Tibial artery (tissue), 4 donors: ENCODE measurements around the gene CD96.

Experiments used
- DNase-seq, 2 donors: peaks; one replicate each; pipeline ENCODE4 v3.0.0-alpha.2; 2019
- H3K27ac ChIP-seq, 2 donors: fragments of 200-600 bp; sonication (generic) in 1 of 2; 1 replicate in 1 of 2; 2 replicates in 1 of 2; pipeline ENCODE4 v1.5.1; 2018 to 2019; ENCODE audit warnings: mild to moderate bottlenecking in 1 of 2
- H3K27me3 ChIP-seq, 2 donors: fragments of 200-600 bp; sonication (generic) in 1 of 2; one replicate each; pipeline versions ENCODE4 v1.5.1 to v1.6.0; 2016 to 2019
- H3K36me3 ChIP-seq, 3 donors: fragments of 200-600 bp; sonication (generic) in 2 of 3; one replicate each; pipeline ENCODE4 v1.5.1; 2016 to 2019; ENCODE audit warnings: mild to moderate bottlenecking in 2 of 3
- H3K4me1 ChIP-seq, 4 donors: fragments of 200-600 bp; sonication (generic) in 2 of 4; 1 replicate in 3 of 4; 2 replicates in 1 of 4; pipeline ENCODE4 v1.5.1; 2016 to 2019
- H3K4me3 ChIP-seq, 2 donors: fragments of 200-600 bp; sonication (generic) in 1 of 2; 1 replicate in 1 of 2; 2 replicates in 1 of 2; pipeline ENCODE4 v1.5.1; 2018 to 2019; ENCODE audit warnings: mild to moderate bottlenecking in 2 of 2
- H3K9me3 ChIP-seq, 3 donors: fragments of 200-600 bp; sonication (generic) in 1 of 3; one replicate each; pipeline ENCODE4 v1.5.1; 2016 to 2019
- intact Hi-C: fragments of 100-400 bp; cut with DNase I; formaldehyde crosslinking; loops from one replicate; pipeline ENCODE4 v1.15.0; 2023; ENCODE audit warnings: low total_unique reads
- TF ChIP-seq, protein P1 (sequence below), 2 experiments: fragments of 200-600 bp in 1 of 2; fragments of 450-650 bp in 1 of 2; IDR thresholded peaks; one replicate each; pipeline ENCODE4 v1.5.1; 2017 to 2019; ENCODE audit warnings: antibody characterized with exemption in 2 of 2, mild to moderate bottlenecking in 1 of 2, moderate library complexity in 1 of 2

Gene CD96

DNA sequence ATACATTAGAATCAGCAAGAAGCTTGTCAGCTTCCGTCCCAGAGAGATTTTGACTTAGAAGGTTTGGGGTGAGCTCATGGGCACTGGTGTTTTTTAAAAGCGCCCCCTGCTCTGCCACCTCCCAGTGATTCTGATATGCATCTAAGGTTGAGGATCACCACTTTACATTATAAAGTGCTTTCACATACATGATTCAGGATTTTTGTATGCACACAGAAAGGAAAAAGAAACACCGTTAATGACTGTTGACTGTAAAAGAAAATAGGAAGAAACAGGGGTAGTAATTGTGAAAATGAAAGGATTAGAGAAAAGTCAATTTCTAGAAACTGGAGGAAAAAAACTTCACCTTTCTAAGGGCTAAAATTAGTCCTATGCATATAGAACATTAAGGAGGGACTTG, 158.1 kb downstream of the CD96 start:
- H3K36me3 ChIP-seq = no peaks in the 10 kb centered on the region
- H3K4me1 ChIP-seq = no peaks in the 10 kb centered on the region
- no peak for DNase-seq
- no peaks in the 10 kb centered on the region for H3K9me3 ChIP-seq
- TF ChIP-seq, protein P1, sequence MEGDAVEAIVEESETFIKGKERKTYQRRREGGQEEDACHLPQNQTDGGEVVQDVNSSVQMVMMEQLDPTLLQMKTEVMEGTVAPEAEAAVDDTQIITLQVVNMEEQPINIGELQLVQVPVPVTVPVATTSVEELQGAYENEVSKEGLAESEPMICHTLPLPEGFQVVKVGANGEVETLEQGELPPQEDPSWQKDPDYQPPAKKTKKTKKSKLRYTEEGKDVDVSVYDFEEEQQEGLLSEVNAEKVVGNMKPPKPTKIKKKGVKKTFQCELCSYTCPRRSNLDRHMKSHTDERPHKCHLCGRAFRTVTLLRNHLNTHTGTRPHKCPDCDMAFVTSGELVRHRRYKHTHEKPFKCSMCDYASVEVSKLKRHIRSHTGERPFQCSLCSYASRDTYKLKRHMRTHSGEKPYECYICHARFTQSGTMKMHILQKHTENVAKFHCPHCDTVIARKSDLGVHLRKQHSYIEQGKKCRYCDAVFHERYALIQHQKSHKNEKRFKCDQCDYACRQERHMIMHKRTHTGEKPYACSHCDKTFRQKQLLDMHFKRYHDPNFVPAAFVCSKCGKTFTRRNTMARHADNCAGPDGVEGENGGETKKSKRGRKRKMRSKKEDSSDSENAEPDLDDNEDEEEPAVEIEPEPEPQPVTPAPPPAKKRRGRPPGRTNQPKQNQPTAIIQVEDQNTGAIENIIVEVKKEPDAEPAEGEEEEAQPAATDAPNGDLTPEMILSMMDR (IDR thresholded peaks at IDR 0.05) = no peak
- intact Hi-C loops = no loop called here
- no peaks in the 10 kb centered on the region for H3K27me3 ChIP-seq
- no peak overlapping the region for H3K27ac ChIP-seq
- H3K4me3 ChIP-seq = no peak overlapping the region

DNA sequence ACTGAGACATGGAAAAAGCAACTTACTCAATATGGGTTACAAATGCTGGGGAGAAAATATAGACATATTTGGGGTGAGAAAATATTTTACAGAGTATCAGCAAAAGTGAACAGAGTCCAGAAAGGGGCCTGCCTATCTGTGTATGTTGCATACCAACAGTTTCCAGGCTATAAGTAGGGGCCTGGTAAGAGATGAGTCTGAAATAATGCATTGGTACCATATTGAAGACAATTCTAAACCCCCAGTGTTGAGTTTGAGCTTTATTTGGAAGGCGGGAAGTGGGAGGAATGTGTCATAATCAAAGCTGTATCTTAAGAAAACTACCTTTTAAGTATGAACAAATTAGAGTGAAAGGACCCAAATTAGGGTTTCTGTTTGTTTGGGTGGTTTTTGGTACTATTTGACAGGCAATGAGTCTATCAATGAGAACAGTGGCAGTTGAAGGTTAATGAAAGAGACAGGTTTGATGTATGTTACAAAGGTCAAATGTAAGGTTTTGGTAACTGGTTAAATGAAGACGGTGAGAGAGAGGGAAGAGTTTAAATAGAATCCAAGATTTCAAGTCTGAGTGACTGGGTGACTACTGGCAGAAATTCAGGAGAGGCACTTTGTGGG, 159.4 kb downstream of the CD96 start:
- Histone ChIP-seq H3K27ac (no peak overlapping the region), H3K4me1 (no peaks in the 10 kb centered on the region), H3K4me3 (no peak overlapping the region), H3K27me3 (no peaks in the 10 kb centered on the region), H3K36me3 (no peaks in the 10 kb centered on the region), H3K9me3 (no peaks in the 10 kb centered on the region)
- TF ChIP-seq, protein P1 (IDR thresholded peaks at IDR 0.05) = no peak
- intact Hi-C loops = no loop called here
- DNase-seq = no peak
